ENCODE results near the gene TSPAN5.

The TSPAN5 gene

GRCh38 chr4:98514741-98515469 is 143.5 kb downstream of the TSPAN5 start:
- no peak for DNase-seq

DNA sequence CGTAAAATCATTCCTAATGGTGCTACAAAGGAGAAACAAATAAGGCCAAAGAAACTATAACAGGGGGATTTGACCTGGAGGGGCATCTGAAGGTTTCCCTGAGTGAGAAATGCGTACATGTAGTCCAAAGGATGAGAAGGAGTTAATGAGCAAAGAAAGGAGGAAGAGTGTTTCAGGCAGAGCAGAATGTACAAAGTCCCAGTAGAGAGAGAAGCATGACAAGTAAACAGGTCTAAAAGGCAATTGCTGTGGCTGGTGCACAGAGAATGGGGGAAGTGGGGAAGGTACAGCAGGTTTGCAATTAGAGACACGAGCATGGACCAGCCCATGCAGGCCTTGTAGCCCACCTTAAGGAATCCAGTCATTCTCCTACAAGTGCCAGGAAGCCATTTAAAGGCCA is 145.5 kb downstream of the TSPAN5 start:
- DNase-seq = no peak

DNA sequence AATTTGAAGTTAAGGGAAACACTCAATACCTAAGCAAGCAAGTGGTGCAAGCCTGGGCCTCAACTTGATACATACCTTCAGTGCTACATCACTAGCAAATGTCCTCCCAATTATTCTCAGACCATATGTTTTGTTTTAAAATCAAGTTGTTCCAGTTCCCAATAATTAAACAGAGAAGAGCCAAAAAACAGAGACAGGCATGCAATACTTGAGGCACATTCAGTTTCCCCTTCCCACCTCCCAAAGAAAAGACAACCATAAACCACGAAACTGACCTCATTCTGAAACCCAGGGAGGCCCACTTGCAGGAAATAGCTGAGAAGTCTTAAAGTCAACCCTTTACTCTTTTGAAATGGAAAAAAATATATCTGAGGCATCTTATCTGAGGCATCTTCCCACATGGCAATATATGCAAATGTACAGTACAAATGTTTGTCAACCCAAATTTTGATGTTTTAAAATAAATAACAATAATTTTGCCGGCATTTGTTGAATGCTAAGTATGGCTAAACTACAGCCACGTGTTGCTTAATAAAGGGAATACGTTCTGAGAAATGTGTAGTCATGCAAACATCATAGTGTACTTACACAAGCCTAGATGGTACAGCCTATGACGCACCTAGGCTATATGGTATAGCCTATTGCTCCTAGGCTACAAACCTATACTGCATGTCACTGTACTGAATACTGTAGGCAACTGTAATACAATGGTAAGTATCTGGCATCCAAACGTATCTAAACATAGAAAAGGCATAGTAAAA is 147.5 kb downstream of the TSPAN5 start:
- DNase-seq = no peak

- DNase-seq = no peak
These were observed 148.1 kb downstream of the TSPAN5 start for GRCh38 chr4:98510340-98510739.

GRCh38 chr4:98509721-98510120 is 148.7 kb downstream of the TSPAN5 start:
- no peak for DNase-seq

DNA sequence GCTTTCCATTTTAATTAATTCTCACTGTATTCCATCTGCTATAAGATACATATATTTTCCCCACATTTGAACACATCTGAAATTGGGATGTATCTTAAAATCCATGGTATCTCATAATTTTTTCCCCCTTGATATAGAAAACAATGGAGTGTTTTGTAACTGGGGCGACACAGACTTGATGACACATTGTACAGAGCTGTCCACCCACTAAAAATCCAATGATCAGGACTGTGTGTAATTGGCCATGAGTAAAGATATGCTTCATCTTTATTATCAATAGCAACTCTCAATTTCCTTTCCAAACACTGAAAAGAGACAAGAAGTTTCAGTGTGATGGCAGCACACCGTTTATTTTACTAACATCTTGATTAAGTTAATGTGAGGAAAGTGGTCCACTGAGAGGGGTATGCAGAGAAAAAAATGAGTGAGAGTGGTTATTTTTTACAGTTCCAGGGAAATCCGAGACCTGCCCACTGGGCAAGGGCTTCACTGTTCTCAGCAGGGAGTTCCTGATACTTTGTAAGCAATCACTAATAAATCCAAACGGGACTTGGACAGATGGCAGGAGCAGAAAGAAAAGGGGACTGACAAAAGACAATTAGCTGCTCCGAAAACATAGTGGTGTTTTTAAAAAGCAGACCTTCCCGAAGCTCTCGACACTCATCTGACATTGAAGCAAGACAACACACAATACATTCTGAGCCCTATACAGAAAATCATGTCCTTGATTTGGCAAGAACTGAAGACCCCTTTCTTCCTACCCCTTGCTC is 149.4 kb downstream of the TSPAN5 start:
- DNase-seq = no peak

GRCh38 chr4:98508248-98508647 is 150.2 kb downstream of the TSPAN5 start:
- DNase-seq = no peak

- no peak for DNase-seq
These were observed 151.1 kb downstream of the TSPAN5 start for GRCh38 chr4:98507299-98507698.

- DNase-seq = no peak
These were observed 151.8 kb downstream of the TSPAN5 start for GRCh38 chr4:98506462-98507132.

DNA sequence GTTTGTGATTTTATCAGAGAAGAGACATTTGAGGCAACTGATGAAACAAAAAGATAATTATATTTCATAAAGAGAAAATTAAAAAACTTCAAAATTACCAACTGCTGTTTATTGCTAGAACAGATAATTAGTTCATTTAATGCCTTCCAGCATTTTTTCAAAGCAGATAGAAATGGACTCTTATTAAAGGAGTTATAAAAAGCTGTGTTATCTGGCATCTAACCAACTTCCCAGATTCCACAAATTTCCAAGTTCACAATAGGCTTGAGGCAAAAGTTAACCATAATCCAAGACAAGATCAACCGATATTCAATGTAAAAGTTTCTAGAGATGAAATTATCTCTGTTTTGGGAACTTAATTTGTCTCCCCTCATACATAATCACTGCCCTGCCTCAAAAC is 152.4 kb downstream of the TSPAN5 start:
- DNase-seq = no peak

GRCh38 chr4:98504091-98504490 is 154.3 kb downstream of the TSPAN5 start:
- no peak for DNase-seq

DNA sequence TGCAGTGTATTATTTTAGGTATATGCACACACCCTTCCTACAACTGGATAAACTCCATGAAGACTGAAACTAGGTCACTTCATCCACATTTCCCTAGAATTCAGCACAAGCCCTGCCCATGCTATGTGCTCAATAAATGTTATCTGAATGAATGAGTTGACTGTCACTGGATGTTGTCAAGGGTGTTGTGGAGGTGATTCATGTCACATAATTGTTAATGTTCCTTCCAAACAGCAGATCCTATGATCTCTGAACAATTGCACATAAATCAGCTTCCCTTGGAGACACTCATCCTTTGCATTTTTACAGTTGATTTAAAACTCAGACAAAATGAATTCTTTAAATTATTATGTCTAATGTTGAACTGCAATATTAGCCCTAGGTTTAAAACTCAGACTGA is 154.7 kb downstream of the TSPAN5 start:
- DNase-seq = no peak

- DNase-seq = no peak
These were observed 155.8 kb downstream of the TSPAN5 start for GRCh38 chr4:98502624-98503023.

DNA sequence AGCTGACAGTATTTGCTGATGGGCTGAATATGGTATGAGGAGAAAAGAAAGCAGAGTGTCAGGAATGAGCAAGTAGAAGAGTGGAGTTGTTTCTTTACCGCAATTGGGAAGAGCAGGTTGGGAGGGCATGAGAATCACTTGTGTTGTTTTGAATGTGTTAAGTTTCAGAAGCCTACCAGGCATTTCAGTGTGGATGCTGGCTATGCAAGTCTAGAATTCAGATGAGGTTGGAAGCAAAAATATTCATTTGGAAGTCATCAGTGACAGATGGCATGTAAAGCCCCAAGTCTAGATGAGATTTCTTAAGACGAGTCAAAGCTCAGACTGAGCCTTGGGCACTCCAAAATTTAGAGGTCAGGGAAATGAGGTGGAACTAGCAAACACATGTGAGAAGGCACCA is 156.4 kb downstream of the TSPAN5 start:
- no peak for DNase-seq

GRCh38 chr4:98501383-98501782 is 157.0 kb downstream of the TSPAN5 start:
- DNase-seq = no peak

- DNase-seq = no peak
These were observed 159.6 kb downstream of the TSPAN5 start for GRCh38 chr4:98498774-98499173.

- DNase-seq = no peak
These were observed 162.1 kb downstream of the TSPAN5 start for GRCh38 chr4:98496152-98496845.

DNA sequence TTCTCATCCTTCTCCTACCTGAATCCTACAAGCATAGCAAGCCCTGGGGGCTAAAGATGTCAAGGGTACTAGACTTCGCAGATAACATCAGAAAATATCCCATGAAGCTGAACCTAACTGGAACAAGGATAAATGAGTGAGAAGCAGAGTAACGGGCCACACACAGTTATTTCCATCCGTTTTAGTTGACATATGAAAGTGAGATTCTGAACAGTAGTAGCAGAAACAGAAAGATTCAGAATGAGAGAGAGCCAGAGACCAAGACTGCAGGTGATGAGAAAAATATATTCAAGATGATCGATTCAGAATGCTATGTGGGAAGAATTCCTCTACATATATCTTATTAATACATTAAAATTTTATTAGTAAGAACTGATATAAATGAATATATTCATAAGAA is 165.1 kb downstream of the TSPAN5 start:
- DNase-seq = no peak

GRCh38 chr4:98491899-98492559 is 166.4 kb downstream of the TSPAN5 start:
- no peak for DNase-seq

DNA sequence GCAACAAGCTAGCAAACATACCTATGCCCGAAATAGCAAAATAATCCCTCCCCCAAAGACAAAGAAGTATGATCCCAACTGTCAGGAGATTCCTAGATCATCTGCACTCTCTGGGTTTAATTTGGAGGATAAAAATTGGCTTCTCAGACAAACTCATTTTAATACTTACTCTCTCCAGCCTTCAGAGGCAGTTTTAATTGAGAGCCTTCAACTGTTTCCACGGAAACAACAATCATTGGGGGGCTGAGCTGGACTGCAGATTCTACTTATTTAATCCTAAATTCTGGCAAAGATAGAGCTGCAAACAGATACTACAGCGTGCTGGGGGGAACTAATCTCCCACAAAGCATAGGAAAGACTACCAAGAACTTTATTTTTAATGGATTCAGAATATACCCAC is 168.2 kb downstream of the TSPAN5 start:
- DNase-seq = no peak

DNA sequence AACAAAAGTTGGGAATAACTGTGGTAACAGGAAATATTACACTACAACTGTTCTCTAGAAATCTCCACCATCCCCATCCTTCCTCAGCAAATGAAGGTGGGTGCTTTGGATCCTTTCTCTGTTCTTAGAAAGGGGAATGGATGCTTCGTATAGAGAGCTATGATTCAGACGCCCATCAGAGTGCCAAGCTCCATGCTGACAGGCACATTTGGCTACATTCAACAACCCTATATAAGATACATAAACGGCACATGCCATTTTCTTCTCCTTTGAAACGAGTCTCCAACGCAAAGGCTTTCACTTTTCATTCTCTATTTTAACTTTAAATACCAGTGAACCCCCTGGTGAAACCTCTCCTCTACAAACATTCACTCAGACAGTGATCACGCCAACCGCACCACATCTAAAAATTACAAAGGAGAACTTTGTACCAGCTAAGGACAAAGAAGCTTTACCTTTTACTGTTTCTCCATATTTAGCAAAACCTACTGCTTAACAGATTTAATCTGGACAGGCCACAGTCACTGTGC is 172.5 kb downstream of the TSPAN5 start:
- DNase-seq = no peak

GRCh38 chr4:98484031-98484430 is 174.4 kb downstream of the TSPAN5 start:
- DNase-seq = no peak

Measured in bone marrow (tissue), 2 donors.